ENCODE results near the gene VAC14. TPM values are rescaled to one million over a fixed set of nuclear protein-coding genes. Genes with fewer than 3 reads are reported as not detected.

The VAC14 gene
- total RNA-seq, 1 experiment from 2014 or later, result 65.5 TPM

DNA sequence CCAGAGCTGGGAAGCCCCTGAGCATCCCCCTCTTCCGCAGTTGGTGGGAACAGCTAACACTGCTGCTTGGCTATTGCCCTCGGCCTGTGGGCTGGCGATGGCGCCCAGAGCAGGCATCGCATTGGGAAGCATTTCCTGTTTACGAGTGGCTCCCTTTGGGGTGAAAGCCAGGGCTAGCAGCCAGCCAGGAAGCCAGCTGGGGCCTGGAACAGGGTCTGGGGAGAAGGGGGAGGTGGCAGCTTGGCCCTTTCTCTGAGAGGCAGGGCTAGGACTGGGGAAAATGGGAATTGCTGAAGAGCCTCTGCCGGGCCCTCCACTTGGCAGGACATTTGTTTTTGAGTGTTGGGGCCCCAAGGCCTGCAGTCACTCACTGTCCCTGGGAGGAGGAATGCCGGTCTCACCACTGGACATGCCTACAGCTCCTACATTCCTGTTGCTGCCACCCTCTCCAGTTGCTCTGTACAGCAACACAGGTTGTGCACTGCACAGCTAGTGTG is 112.7 kb downstream of the VAC14 start:
- Histone ChIP-seq H3K9me3 (ENCODE audit: low read length) (no peaks in the 10 kb centered on the region), H4K20me1 (ENCODE audit: low read length) (no peaks in the 10 kb centered on the region), H3K4me2 (ENCODE audit: low read length) (no peak overlapping the region), H3K9me2 (replicated peaks; ENCODE audit: low read length) (no peaks in the 10 kb centered on the region), H2AFZ (ENCODE audit: low read length) (no peak overlapping the region), H3K36me3 (ENCODE audit: low read depth, low read length) (no peaks in the 10 kb centered on the region), H3F3A (ENCODE audit: low read length, unreplicated experiment) (no peaks in the 10 kb centered on the region), H3K79me2 (ENCODE audit: low read length) (peaks cover 21% of the 10 kb centered on the region), H3K27me3 (ENCODE audit: low read length) (no peaks in the 10 kb centered on the region), H3K27ac (ENCODE audit: low read length) (no peak overlapping the region), H3K9ac (ENCODE audit: low read length) (no peak overlapping the region), H3K4me1 (ENCODE audit: insufficient read depth, low read length) (peaks cover 20% of the 10 kb centered on the region), H3K4me3 (ENCODE audit: low read length) (no peak overlapping the region)
- CTCF ChIA-PET, result no interaction called here
- no peak for TF ChIP-seq EZH2 (IDR thresholded peaks at IDR 0.05; ENCODE audit: low read length, unreplicated experiment)
- no peak for TF ChIP-seq EZH2phosphoT487 (IDR thresholded peaks at IDR 0.05; ENCODE audit: borderline replicate concordance, low read length)
- TF ChIP-seq, protein P1, sequence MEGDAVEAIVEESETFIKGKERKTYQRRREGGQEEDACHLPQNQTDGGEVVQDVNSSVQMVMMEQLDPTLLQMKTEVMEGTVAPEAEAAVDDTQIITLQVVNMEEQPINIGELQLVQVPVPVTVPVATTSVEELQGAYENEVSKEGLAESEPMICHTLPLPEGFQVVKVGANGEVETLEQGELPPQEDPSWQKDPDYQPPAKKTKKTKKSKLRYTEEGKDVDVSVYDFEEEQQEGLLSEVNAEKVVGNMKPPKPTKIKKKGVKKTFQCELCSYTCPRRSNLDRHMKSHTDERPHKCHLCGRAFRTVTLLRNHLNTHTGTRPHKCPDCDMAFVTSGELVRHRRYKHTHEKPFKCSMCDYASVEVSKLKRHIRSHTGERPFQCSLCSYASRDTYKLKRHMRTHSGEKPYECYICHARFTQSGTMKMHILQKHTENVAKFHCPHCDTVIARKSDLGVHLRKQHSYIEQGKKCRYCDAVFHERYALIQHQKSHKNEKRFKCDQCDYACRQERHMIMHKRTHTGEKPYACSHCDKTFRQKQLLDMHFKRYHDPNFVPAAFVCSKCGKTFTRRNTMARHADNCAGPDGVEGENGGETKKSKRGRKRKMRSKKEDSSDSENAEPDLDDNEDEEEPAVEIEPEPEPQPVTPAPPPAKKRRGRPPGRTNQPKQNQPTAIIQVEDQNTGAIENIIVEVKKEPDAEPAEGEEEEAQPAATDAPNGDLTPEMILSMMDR (conservative IDR thresholded peaks at IDR 0.05; ENCODE audit: low read depth, low read length), result no peak
- no peak for ATAC-seq
- no TSS peak for BruUV-seq (replicated peaks)
- intact Hi-C loops (cut with micrococcal nuclease), result no loop called here
- DNase-seq, result no peak
- POLR2A ChIA-PET (ENCODE audit: unreplicated experiment), result no interaction called here

DNA sequence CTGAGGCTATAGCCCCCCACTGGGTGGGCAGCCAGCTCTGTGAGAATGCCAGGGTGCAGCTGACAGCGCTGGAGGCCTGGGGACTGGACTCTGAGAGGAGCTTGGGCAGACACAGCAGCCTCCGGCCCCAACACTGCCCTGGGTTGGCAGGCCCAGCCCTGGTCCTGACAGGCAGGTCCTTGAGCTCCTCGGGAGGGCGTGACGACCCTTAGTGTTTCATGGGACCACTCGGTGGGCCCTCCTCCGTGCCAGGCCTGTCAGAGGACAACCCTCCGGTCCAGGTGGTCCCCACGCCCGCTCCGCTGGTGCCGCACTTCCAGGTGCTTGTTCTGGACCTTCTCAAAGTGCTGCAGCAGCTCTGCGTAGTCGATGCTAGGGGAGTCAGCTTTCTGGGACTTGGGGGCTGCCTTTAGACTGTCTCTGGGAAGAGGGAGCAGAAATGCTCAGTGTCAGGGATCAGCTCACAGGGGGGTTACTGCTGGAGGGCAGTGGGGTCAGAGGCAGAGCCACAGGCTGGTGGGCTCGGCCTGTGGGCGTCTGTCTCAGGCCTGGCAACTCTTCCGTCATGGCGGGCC is 113.2 kb downstream of the VAC14 start:
- H3K4me3 ChIP-seq (ENCODE audit: low read length), result no peak overlapping the region
- no peaks in the 10 kb centered on the region for H3K27me3 ChIP-seq (ENCODE audit: low read length)
- DNase-seq (no peak), ATAC-seq (no peak)
- H3K36me3 ChIP-seq (ENCODE audit: low read depth, low read length), result no peaks in the 10 kb centered on the region
- no peaks in the 10 kb centered on the region for H3K9me2 ChIP-seq (replicated peaks; ENCODE audit: low read length)
- H3K79me2 ChIP-seq (ENCODE audit: low read length), result peaks cover 27% of the 10 kb centered on the region
- H3K4me2 ChIP-seq (ENCODE audit: low read length), result no peak overlapping the region
- TF ChIP-seq EZH2phosphoT487 (IDR thresholded peaks at IDR 0.05; ENCODE audit: borderline replicate concordance, low read length) (no peak), EZH2 (IDR thresholded peaks at IDR 0.05; ENCODE audit: low read length, unreplicated experiment) (no peak)
- TF ChIP-seq, protein P1 (conservative IDR thresholded peaks at IDR 0.05; ENCODE audit: low read depth, low read length), result no peak
- no peak overlapping the region for H3K27ac ChIP-seq (ENCODE audit: low read length)
- no peaks in the 10 kb centered on the region for H4K20me1 ChIP-seq (ENCODE audit: low read length)
- no peaks in the 10 kb centered on the region for H3F3A ChIP-seq (ENCODE audit: low read length, unreplicated experiment)
- ChIA-PET CTCF (interaction anchor here (0.8 kb wide), 1 partner anchor 28 kb away, joined by 3 read pairs; no protein-coding TSS in a partner anchor), POLR2A (ENCODE audit: unreplicated experiment) (no interaction called here)
- H2AFZ ChIP-seq (ENCODE audit: low read length), result no peak overlapping the region
- no TSS peak for BruUV-seq (replicated peaks)
- intact Hi-C loops (cut with micrococcal nuclease), result loop anchor here (2.0 kb wide), 1 partner anchor 59 kb away; no protein-coding TSS in a partner anchor
- H3K9ac ChIP-seq (ENCODE audit: low read length), result no peak overlapping the region
- peaks cover 18% of the 10 kb centered on the region for H3K4me1 ChIP-seq (ENCODE audit: insufficient read depth, low read length)
- H3K9me3 ChIP-seq (ENCODE audit: low read length), result no peaks in the 10 kb centered on the region

DNA sequence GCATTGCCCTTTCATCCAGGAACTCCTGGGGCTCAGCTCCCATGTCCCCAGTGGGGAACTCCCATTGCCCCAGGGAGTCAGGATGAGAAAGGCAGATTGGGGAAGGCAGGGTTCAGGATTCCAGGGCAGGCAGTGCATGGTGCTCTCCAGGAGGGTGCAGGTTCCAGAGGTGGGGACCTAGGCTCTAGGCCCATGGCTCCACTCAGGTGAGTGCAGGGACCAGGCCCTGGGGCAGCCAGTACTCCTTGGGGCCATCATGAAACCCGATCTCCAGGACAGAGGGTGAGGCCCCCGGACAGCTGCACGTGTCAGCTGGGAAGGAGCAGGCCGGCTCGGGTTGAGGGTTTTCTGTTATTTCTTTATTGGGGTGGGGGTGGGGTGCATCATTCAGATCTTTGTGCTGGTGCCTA is 113.9 kb downstream of the VAC14 start:
- H3K4me3 ChIP-seq (ENCODE audit: low read length), result no peak overlapping the region
- ChIA-PET CTCF (interaction anchor here (0.8 kb wide), 1 partner anchor 28 kb away, joined by 3 read pairs; no protein-coding TSS in a partner anchor), POLR2A (ENCODE audit: unreplicated experiment) (no interaction called here)
- BruUV-seq (replicated peaks), result no TSS peak
- H3K36me3 ChIP-seq (ENCODE audit: low read depth, low read length), result no peaks in the 10 kb centered on the region
- H3F3A ChIP-seq (ENCODE audit: low read length, unreplicated experiment), result no peaks in the 10 kb centered on the region
- H3K9me3 ChIP-seq (ENCODE audit: low read length), result no peaks in the 10 kb centered on the region
- H3K27me3 ChIP-seq (ENCODE audit: low read length), result no peaks in the 10 kb centered on the region
- no peak overlapping the region for H3K4me2 ChIP-seq (ENCODE audit: low read length)
- H3K9me2 ChIP-seq (replicated peaks; ENCODE audit: low read length), result no peaks in the 10 kb centered on the region
- DNase-seq (no peak), ATAC-seq (no peak)
- H3K4me1 ChIP-seq (ENCODE audit: insufficient read depth, low read length), result peaks cover 18% of the 10 kb centered on the region
- TF ChIP-seq, protein P1 (conservative IDR thresholded peaks at IDR 0.05; ENCODE audit: low read depth, low read length), result no peak
- TF ChIP-seq EZH2phosphoT487 (IDR thresholded peaks at IDR 0.05; ENCODE audit: borderline replicate concordance, low read length) (no peak), EZH2 (IDR thresholded peaks at IDR 0.05; ENCODE audit: low read length, unreplicated experiment) (no peak)
- no peak overlapping the region for H2AFZ ChIP-seq (ENCODE audit: low read length)
- no peak overlapping the region for H3K27ac ChIP-seq (ENCODE audit: low read length)
- no peak overlapping the region for H3K9ac ChIP-seq (ENCODE audit: low read length)
- peaks cover 33% of the 10 kb centered on the region for H3K79me2 ChIP-seq (ENCODE audit: low read length)
- intact Hi-C loops (cut with micrococcal nuclease), result loop anchor here (2.0 kb wide), 1 partner anchor 60 kb away; no protein-coding TSS in a partner anchor
- H4K20me1 ChIP-seq (ENCODE audit: low read length), result no peaks in the 10 kb centered on the region
